Tibial nerve (tissue), 4 donors: ENCODE results near the gene MTRF1L.

Experiments
- EP300 ChIP-seq, 2 donors: sonication (generic); formaldehyde crosslinking; IDR thresholded peaks; one replicate each; pipeline ENCODE4 v1.6.1; 2017; ENCODE audit warnings: antibody characterized with exemption in 2 of 2, mild to moderate bottlenecking in 1 of 2
- TF ChIP-seq, protein P1 (sequence below), 5 experiments: fragments of 200-600 bp in 3 of 5; fragments of 450-650 bp in 2 of 5; sonication (generic) in 3 of 5; IDR thresholded peaks; one replicate each; pipeline ENCODE4 v1.5.1; 2016 to 2019; ENCODE audit warnings: antibody characterized with exemption in 5 of 5, mild to moderate bottlenecking in 3 of 5, moderate library complexity in 2 of 5

DNA sequence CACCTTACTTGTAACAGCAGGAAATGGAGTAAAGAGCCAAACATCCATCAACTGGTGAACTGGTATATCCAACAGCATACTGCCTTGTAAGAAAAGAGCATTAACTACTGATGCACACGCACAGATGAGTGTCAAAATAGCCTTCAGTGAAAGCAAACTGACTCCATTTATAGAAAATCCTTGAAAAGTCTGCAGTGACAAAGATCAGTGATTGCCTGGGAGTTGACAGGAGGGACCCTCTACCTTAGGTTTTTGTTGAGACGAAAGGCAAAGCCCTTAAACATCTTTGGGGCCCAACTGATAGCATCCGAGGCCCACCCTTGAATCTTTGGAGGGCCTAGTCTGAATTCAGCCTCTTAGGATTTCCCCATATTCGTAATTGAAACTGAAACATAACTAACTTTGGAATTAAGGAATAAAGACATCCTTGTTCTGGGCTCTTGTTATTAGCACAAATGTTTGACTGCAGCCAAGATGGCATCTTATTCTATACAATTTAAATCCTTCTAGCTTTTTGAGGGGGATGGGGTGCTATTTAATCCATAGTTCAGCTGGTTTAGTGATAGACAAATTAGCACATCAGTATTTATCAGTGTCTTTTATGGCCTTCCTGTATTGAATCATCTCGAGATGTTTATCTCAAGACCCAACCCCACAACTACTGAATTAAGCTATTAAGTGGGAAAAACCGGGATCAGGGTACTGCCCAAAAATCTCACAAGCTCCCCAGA is 32.7 kb downstream of the MTRF1L start:
- TF ChIP-seq, protein P1, sequence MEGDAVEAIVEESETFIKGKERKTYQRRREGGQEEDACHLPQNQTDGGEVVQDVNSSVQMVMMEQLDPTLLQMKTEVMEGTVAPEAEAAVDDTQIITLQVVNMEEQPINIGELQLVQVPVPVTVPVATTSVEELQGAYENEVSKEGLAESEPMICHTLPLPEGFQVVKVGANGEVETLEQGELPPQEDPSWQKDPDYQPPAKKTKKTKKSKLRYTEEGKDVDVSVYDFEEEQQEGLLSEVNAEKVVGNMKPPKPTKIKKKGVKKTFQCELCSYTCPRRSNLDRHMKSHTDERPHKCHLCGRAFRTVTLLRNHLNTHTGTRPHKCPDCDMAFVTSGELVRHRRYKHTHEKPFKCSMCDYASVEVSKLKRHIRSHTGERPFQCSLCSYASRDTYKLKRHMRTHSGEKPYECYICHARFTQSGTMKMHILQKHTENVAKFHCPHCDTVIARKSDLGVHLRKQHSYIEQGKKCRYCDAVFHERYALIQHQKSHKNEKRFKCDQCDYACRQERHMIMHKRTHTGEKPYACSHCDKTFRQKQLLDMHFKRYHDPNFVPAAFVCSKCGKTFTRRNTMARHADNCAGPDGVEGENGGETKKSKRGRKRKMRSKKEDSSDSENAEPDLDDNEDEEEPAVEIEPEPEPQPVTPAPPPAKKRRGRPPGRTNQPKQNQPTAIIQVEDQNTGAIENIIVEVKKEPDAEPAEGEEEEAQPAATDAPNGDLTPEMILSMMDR (IDR thresholded peaks at IDR 0.05): no peak
- no peak for TF ChIP-seq EP300 (IDR thresholded peaks at IDR 0.05)
